Effector memory CD4-positive, alpha-beta T cell (primary cell): ENCODE measurements around the gene ZEB2.

Source experiments
- DNase-seq, 3 donors: peaks; one replicate each; pipeline ENCODE4 v3.0.0-alpha.2; 2020
- H3K27ac ChIP-seq: 2 replicates; pipeline ENCODE4 v1.7.0; 2013; ENCODE audit warnings: mild to moderate bottlenecking, low read length, moderate library complexity; ENCODE audit not compliant: insufficient read depth, poor library complexity, severe bottlenecking
- H3K27me3 ChIP-seq: replicated peaks from 2 replicates; pipeline ENCODE4 v1.7.0; 2013; ENCODE audit warnings: mild to moderate bottlenecking, low read length; ENCODE audit not compliant: insufficient read depth, control insufficient read depth, poor library complexity, severe bottlenecking
- H3K36me3 ChIP-seq: 2 replicates; pipeline ENCODE4 v1.7.0; 2013; ENCODE audit warnings: mild to moderate bottlenecking, low read length, moderate library complexity; ENCODE audit not compliant: control insufficient read depth, insufficient read depth
- H3K4me1 ChIP-seq: 2 replicates; pipeline ENCODE4 v1.7.0; 2013; ENCODE audit warnings: low read length, mild to moderate bottlenecking; ENCODE audit not compliant: control insufficient read depth, insufficient read depth, poor library complexity, severe bottlenecking
- H3K4me3 ChIP-seq: 2 replicates; pipeline ENCODE4 v1.7.0; 2013; ENCODE audit warnings: low read length, low read depth, mild to moderate bottlenecking; ENCODE audit not compliant: insufficient read depth, poor library complexity, severe bottlenecking
- H3K9me3 ChIP-seq: 2 replicates; pipeline ENCODE4 v1.7.0; 2013; ENCODE audit warnings: mild to moderate bottlenecking, low read length, moderate library complexity; ENCODE audit not compliant: control insufficient read depth

The ZEB2 gene

DNA sequence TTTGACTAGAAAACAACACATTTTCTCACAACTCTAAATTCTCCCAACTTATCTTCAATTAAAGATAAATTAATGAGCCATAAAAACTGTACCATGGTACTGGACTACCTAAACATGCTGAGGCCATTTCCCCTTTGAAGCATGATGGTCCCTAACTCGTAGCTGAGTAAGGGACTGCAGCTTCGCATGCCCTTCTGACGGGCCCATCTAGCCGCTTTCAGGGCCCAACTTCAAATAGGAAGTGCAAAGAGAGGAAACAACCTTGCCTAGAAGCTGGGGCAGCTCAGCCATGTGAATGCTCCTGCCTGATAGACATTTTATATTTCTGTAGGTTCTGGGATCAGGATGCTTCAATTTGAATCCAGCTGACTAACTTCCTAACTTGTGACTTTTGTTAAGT lies 72.4 kb downstream of the ZEB2 start:
- Histone ChIP-seq H3K27me3 (no peaks in the 10 kb centered on the region), H3K9me3 (no peaks in the 10 kb centered on the region), H3K27ac (no peak overlapping the region), H3K4me1 (no peaks in the 10 kb centered on the region), H3K4me3 (no peak overlapping the region), H3K36me3 (no peaks in the 10 kb centered on the region)
- no peak for DNase-seq

DNA sequence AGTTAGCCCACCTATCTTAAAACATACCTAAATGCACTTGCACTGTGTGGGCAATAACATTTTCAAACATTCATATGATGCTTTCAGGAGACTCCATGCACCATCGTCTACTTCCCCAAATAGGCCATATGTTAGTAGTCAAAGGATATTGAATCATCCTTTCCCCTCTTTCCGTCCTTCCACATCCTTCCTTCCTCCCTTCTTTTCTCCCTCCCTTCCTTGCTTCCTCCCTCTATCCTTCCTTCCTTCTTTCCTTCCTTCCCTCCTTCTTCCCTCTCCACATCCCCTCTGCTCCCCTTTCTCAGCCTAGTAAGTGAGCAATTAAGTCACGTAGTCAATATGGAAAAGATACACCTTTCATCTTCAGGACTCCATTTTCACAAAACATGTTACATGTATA lies 73.8 kb downstream of the ZEB2 start:
- H3K9me3 ChIP-seq = no peaks in the 10 kb centered on the region
- no peaks in the 10 kb centered on the region for H3K36me3 ChIP-seq
- no peaks in the 10 kb centered on the region for H3K4me1 ChIP-seq
- DNase-seq = no peak
- no peak overlapping the region for H3K27ac ChIP-seq
- H3K27me3 ChIP-seq = no peaks in the 10 kb centered on the region
- no peak overlapping the region for H3K4me3 ChIP-seq

GRCh38 chr2:144445196-144445595 lies 74.7 kb downstream of the ZEB2 start:
- no peaks in the 10 kb centered on the region for H3K9me3 ChIP-seq
- H3K27ac ChIP-seq = no peak overlapping the region
- H3K36me3 ChIP-seq = no peaks in the 10 kb centered on the region
- DNase-seq = no peak
- H3K4me3 ChIP-seq = no peak overlapping the region
- no peaks in the 10 kb centered on the region for H3K4me1 ChIP-seq
- no peaks in the 10 kb centered on the region for H3K27me3 ChIP-seq

GRCh38 chr2:144443837-144444817 lies 75.8 kb downstream of the ZEB2 start:
- H3K4me3 ChIP-seq = no peak overlapping the region
- no peaks in the 10 kb centered on the region for H3K27me3 ChIP-seq
- no peaks in the 10 kb centered on the region for H3K36me3 ChIP-seq
- no peaks in the 10 kb centered on the region for H3K4me1 ChIP-seq
- no peaks in the 10 kb centered on the region for H3K9me3 ChIP-seq
- no peak overlapping the region for H3K27ac ChIP-seq
- no peak for DNase-seq

- Histone ChIP-seq H3K9me3 (no peaks in the 10 kb centered on the region), H3K36me3 (no peaks in the 10 kb centered on the region), H3K27me3 (no peaks in the 10 kb centered on the region), H3K4me3 (no peak overlapping the region), H3K27ac (no peak overlapping the region), H3K4me1 (no peaks in the 10 kb centered on the region)
- DNase-seq = no peak
Observed at GRCh38 chr2:144441711-144442141, 78.2 kb downstream of the ZEB2 start.

- H3K36me3 ChIP-seq = no peaks in the 10 kb centered on the region
- H3K9me3 ChIP-seq = no peaks in the 10 kb centered on the region
- no peak overlapping the region for H3K4me3 ChIP-seq
- H3K27ac ChIP-seq = no peak overlapping the region
- no peak for DNase-seq
- no peaks in the 10 kb centered on the region for H3K27me3 ChIP-seq
- no peaks in the 10 kb centered on the region for H3K4me1 ChIP-seq
Observed at GRCh38 chr2:144439993-144440392, 79.9 kb downstream of the ZEB2 start.

- no peak for DNase-seq
- H3K9me3 ChIP-seq = no peaks in the 10 kb centered on the region
- H3K36me3 ChIP-seq = no peaks in the 10 kb centered on the region
- H3K4me1 ChIP-seq = no peaks in the 10 kb centered on the region
- no peaks in the 10 kb centered on the region for H3K27me3 ChIP-seq
- no peak overlapping the region for H3K27ac ChIP-seq
- no peak overlapping the region for H3K4me3 ChIP-seq
Observed at GRCh38 chr2:144438801-144439631, 80.9 kb downstream of the ZEB2 start.

- no peaks in the 10 kb centered on the region for H3K36me3 ChIP-seq
- no peaks in the 10 kb centered on the region for H3K27me3 ChIP-seq
- no peak overlapping the region for H3K27ac ChIP-seq
- no peaks in the 10 kb centered on the region for H3K4me1 ChIP-seq
- no peak for DNase-seq
- no peak overlapping the region for H3K4me3 ChIP-seq
- H3K9me3 ChIP-seq = no peaks in the 10 kb centered on the region
Observed at GRCh38 chr2:144437636-144438035, 82.3 kb downstream of the ZEB2 start.

DNA sequence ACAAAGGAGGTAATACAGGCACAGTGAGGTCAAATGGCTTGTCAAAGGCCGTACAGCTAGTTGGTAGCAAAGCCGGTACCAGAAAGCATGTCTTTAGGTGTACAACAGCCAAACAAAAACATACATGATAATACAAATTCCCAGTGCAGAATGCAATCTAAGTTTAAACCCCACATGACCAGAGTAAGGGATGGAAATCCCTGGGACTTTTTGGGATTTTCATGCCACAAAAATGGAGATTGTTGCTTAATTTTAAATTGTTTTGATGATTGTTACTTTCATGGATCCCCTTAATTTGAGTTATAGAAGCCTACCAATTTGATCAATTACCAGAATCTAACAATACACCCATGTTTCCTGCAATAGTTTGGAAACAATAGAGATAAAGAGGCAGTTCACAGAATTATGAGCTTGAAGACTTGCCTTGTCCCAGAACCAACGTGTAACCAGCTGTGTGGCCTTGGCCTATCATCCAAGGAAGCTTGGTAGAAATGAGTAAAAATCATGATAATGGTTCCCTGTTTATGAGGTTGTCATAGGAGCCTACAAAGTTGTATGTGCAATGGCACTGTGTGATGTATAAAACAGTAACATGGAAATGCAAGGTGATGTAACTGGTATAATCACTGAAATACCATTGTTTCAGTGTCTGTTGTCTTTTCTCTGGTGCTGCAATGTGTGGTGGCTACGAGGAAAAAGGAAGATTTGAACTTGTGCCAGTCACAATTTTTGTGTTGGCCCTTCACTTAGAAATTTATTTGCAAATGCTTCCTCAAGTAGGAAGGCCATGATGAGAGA lies 85.3 kb downstream of the ZEB2 start:
- no peaks in the 10 kb centered on the region for H3K27me3 ChIP-seq
- H3K4me3 ChIP-seq = no peak overlapping the region
- no peaks in the 10 kb centered on the region for H3K36me3 ChIP-seq
- DNase-seq = no peak
- no peak overlapping the region for H3K27ac ChIP-seq
- no peaks in the 10 kb centered on the region for H3K4me1 ChIP-seq
- H3K9me3 ChIP-seq = no peaks in the 10 kb centered on the region
